Stomach smooth muscle (tissue), 2 donors: ENCODE data around the gene PTBP3.

ENCODE experiments used
- H3K27ac ChIP-seq: one replicate; pipeline ENCODE4 v1.7.0; 2013; ENCODE audit warnings: mild to moderate bottlenecking, low read length, inconsistent platforms
- H3K27me3 ChIP-seq, 2 donors: one replicate each; pipeline ENCODE4 v1.7.0; 2013; ENCODE audit warnings: low read length in 2 of 2; ENCODE audit not compliant: insufficient read depth in 2 of 2, control insufficient read depth in 1 of 2
- H3K36me3 ChIP-seq, 2 donors: one replicate each; pipeline ENCODE4 v1.7.0; 2013; ENCODE audit warnings: low read length in 2 of 2; ENCODE audit not compliant: control insufficient read depth in 2 of 2, insufficient read depth in 2 of 2
- H3K4me1 ChIP-seq: one replicate; pipeline ENCODE4 v1.7.0; 2013; ENCODE audit warnings: low read length; ENCODE audit not compliant: control insufficient read depth, insufficient read depth
- H3K4me3 ChIP-seq, 2 donors: one replicate each; pipeline ENCODE4 v1.7.0; 2013; ENCODE audit warnings: low read length in 2 of 2
- H3K9ac ChIP-seq, 2 donors: one replicate each; pipeline ENCODE4 v1.7.0; 2013; ENCODE audit warnings: low read length in 2 of 2, mild to moderate bottlenecking in 1 of 2
- H3K9me3 ChIP-seq, 2 donors: one replicate each; pipeline ENCODE4 v1.7.0; 2013; ENCODE audit warnings: low read length in 2 of 2; ENCODE audit not compliant: control insufficient read depth in 2 of 2
- donor health status: healthy.
- donor health status: Pancreatic carcinoma.

PTBP3 gene

DNA sequence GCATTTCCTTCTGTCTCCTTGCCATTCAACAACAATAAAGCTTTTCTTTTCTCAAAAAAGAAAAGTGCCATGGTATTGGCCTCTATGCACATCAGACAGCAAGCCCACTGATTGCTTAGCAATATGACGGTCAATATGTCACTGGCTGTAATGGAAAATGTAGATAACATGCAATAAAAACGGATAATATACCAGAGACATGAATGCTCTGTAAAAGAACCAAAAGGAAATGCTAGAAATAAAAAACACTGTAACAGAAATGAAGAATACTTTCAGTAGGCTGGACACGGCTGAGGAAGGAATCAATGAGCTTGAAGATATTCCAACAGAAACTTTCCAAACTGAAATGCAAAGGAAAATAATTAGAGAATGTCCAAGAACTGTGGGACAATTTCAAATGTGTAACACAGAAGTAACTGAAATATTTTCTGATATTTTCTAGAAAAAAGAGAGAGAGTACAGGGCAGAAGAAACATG is 10.0 kb downstream of the PTBP3 start:
- H3K9ac ChIP-seq: no peak overlapping the region
- H3K4me1 ChIP-seq: no peaks in the 10 kb centered on the region
- no peak overlapping the region for H3K27ac ChIP-seq
- no peaks in the 10 kb centered on the region for H3K27me3 ChIP-seq
- H3K9me3 ChIP-seq: no peaks in the 10 kb centered on the region
- H3K4me3 ChIP-seq: no peak overlapping the region
- no peaks in the 10 kb centered on the region for H3K36me3 ChIP-seq

DNA sequence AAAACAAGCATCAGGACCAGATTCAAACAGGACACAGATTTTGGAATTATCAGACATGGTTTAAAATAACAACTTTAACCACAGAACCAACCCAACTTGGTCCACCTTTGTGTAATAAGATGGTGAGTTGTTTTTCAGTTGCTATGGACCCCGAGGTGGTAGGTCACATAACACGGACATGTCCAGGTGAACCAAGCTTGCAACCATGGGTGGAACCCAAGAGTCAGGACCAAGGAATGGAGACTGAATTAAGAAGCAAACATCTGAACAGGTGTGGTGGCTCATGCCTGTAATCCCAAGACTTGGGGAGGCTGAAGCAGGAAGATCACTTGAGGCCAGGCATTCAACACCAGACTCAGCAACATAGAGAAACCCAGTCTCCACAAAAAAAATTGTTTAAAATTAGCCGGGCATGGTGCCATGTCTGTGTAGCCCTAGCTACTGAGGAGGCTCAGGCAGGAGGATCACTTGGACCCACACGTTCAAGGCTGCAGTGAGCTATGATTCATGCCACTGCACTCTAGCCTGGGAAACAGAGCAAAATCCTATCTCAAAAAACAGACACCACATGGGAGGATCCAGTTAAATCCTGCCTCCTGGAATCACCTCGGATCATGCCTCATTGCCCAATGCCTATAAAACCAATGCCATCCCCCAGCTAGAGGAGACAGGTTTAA is 10.6 kb downstream of the PTBP3 start:
- Histone ChIP-seq H3K9me3 (no peaks in the 10 kb centered on the region), H3K4me3 (no peak overlapping the region), H3K36me3 (no peaks in the 10 kb centered on the region), H3K9ac (no peak overlapping the region), H3K27me3 (no peaks in the 10 kb centered on the region), H3K27ac (no peak overlapping the region), H3K4me1 (no peaks in the 10 kb centered on the region)

DNA sequence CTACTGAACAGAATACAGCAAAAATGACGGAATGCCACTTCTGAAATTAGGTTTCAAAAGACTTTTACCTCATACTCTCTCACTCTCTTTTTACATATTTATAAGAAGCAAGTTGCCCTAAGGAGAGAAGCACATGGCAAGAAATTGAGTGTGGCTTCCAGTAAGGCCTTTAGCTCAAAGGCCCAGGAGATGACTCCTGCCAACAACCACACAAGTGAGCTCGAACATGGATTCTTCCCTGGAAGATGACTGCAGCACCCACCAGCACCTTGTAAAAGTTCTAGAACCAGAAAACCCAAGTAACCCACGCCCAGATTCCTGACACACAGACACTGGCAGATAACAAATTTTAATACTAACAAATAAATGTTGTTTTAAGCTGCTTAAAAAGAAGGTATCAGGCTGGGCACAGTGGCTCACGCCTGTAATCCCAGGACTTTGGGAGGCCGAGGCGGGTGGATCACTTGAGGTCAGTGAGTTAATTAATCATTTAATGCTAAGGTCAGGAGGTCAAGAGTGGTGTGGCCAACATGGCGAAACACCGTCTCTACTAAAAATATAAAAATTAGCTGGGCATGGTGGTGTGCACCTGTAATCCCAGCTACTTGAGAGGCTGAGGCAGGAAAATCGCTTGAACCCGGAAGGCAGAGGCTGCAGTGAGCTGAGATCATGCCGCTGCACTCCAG is 17.0 kb downstream of the PTBP3 start:
- H3K36me3 ChIP-seq: no peaks in the 10 kb centered on the region
- no peak overlapping the region for H3K27ac ChIP-seq
- H3K27me3 ChIP-seq: no peaks in the 10 kb centered on the region
- no peak overlapping the region for H3K9ac ChIP-seq
- H3K4me1 ChIP-seq: no peaks in the 10 kb centered on the region
- no peaks in the 10 kb centered on the region for H3K9me3 ChIP-seq
- H3K4me3 ChIP-seq: no peak overlapping the region

DNA sequence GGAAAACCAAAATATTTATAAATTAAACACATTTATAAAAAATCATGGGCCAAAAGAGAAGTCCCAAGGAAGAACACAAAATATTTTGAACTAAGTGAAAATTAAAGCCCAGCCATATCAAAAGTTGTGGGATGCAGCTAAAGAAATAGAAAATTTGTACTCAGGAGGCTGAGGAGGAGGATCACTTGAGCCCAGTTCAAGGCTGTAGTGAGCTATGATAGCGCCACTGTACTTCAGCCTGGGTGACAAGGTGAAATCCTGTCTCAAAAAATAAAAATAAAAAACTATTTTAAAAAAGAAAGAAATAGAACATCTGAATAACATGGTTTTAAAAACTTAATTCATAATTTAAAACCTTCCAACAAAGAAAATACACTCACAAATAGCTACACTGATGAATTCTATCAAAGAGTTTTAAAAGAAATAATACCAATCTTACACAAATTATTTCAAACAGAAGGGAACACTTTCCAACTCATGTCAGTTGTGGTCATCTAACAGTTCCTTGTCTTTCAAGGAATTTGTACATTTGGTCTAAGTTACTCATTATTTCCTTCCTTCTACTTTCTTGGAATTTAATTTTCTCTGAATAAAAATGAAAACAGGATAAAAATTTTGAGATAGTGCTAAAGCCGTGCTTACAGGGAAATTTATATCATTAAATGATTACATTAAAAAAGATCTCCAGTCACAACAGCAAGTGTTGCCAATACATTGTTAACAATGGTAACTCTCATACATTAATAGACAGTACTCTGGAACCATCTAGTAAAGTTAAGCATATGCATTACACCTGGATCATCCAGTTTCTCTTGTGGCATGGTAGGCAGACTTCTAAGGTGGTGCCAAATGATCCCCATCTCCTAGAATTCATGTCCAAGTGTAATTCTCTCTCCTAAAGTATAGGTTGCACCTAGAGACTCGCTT is 17.8 kb downstream of the PTBP3 start:
- H3K9ac ChIP-seq: no peak overlapping the region
- H3K4me3 ChIP-seq: no peak overlapping the region
- H3K27ac ChIP-seq: no peak overlapping the region
- H3K27me3 ChIP-seq: no peaks in the 10 kb centered on the region
- no peaks in the 10 kb centered on the region for H3K9me3 ChIP-seq
- H3K4me1 ChIP-seq: no peaks in the 10 kb centered on the region
- no peaks in the 10 kb centered on the region for H3K36me3 ChIP-seq

DNA sequence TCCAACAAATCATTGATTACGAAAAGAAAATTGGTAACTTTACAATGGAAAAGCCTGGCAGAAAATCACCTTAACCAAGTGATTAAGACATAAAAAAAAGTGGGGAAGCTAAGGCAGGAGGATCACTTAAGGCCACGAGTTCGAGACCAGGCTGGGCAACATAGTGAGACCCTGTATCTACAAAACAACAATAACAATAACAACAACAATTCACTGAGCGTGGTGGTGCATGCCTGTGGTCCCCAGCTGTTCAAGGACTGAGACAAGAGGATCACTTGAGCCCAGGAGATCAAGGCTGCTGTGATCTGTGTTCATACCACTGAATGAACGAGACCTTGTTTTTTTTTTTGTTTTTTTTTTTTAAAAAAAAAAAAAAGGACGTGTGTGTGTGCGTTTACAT is 21.3 kb downstream of the PTBP3 start:
- Histone ChIP-seq H3K9me3 (no peaks in the 10 kb centered on the region), H3K9ac (no peak overlapping the region), H3K36me3 (no peaks in the 10 kb centered on the region), H3K27ac (no peak overlapping the region), H3K27me3 (no peaks in the 10 kb centered on the region), H3K4me1 (no peaks in the 10 kb centered on the region), H3K4me3 (no peak overlapping the region)

DNA sequence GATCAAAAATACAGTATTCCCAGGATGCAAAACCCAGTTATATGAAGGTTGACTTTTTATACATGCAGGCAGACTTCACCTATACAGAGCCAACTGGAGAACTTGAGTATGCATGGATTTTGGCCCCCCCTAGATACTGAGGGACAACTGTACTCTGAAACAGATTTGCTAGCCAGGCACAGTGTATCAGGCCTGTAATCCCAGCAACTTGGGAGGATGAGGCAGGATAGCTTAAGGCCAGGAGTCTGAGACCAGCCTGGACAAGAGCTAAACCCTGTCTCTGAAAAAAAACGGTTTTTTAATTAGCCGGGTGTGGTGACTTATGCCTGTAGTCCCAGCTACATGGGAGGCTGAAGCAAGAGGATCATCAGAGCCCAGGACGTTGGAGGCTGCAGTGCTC is 21.9 kb downstream of the PTBP3 start:
- no peak overlapping the region for H3K9ac ChIP-seq
- H3K4me3 ChIP-seq: no peak overlapping the region
- H3K36me3 ChIP-seq: no peaks in the 10 kb centered on the region
- H3K4me1 ChIP-seq: no peaks in the 10 kb centered on the region
- H3K27ac ChIP-seq: no peak overlapping the region
- no peaks in the 10 kb centered on the region for H3K27me3 ChIP-seq
- H3K9me3 ChIP-seq: no peaks in the 10 kb centered on the region

DNA sequence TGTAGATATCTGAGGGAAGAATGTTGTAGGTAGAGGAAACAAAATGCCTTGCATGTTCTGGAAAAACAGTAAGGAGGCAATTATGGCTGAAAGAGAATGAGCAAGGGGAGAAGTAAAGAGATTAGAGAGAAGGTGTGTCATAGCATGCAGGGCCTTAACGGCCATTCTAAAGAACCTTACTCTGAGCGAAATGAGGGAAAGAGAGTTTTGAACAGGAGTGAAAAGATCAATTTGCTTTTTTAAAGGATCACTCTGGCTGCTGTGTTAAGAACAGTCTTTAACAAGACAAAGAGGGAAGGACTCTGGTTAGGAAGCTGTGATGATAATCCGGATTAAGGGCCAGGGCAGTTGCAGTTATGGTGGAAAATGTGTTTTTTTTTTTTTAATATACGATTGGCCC is 22.6 kb downstream of the PTBP3 start:
- Histone ChIP-seq H3K4me3 (no peak overlapping the region), H3K4me1 (no peaks in the 10 kb centered on the region)

DNA sequence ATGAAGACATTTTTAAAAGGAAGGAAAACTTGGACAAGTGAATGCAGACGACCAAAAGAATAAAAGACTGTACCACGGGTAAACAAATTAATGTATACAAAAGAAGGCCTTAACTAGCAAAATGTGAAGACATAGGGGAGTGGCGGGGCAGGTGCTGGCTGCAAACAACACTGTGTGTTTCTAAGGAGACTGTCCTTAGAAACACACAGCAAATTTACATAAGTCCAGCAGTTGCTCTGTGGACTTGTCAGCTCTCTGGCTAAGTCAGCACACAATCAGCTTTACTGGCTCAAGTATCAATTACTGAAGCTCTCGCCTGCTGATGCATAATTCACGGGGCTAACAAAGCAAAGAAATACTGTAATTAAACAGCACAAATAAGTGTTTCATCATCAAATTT is 24.8 kb downstream of the PTBP3 start:
- Histone ChIP-seq H3K9me3 (no peaks in the 10 kb centered on the region), H3K4me3 (no peak overlapping the region), H3K4me1 (no peaks in the 10 kb centered on the region), H3K9ac (no peak overlapping the region), H3K27me3 (no peaks in the 10 kb centered on the region), H3K36me3 (no peaks in the 10 kb centered on the region), H3K27ac (no peak overlapping the region)

More for the DNA sequence above, 22.6 kb downstream of the PTBP3 start:
- Histone ChIP-seq H3K36me3 (no peaks in the 10 kb centered on the region), H3K9ac (no peak overlapping the region), H3K27me3 (no peaks in the 10 kb centered on the region), H3K27ac (no peak overlapping the region), H3K9me3 (no peaks in the 10 kb centered on the region)

DNA sequence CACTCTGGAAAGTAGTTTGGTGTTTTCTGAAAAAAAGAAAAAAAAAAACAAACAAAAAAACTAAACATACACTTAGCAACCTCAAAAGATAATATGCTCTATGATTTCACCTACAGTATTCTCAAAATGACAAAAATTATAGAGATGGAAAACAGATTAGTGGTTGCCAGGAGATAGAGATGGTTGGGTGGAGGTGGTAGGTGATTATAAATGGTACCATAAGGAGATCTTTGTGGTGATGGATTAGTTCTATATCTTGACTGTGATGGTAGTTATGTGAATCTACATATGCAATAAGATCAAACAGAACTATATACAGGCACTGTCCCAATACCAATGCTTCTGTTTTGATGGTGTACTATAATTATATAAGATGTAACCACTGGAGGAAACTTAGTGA is 32.0 kb downstream of the PTBP3 start:
- Histone ChIP-seq H3K4me3 (no peak overlapping the region), H3K27me3 (no peaks in the 10 kb centered on the region), H3K36me3 (no peaks in the 10 kb centered on the region), H3K9me3 (no peaks in the 10 kb centered on the region), H3K27ac (no peak overlapping the region), H3K9ac (no peak overlapping the region), H3K4me1 (no peaks in the 10 kb centered on the region)

DNA sequence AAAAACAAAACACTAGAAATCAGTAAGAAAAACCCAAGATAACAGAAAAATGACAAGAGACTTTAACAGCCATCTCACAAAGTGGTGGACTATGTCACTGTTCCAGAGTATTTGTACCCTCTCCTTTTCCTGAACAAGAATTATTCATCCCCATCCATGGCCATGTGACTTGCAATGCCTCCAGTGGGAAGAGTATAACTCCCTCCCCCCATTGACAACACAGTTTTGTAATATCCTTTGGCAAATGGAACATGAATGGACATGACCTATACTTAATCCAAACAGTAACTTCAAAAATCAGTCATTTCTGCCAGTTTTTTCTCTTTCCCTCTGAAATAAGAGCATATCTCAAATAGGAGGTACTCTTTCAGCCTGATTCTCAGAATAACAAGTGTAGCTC is 33.9 kb downstream of the PTBP3 start:
- Histone ChIP-seq H3K4me1 (no peaks in the 10 kb centered on the region), H3K27me3 (no peaks in the 10 kb centered on the region), H3K9me3 (no peaks in the 10 kb centered on the region), H3K36me3 (no peaks in the 10 kb centered on the region), H3K27ac (no peak overlapping the region), H3K4me3 (no peak overlapping the region), H3K9ac (no peak overlapping the region)
